Testis (tissue), 3 donors: Measurements from ENCODE around the gene NUDT16. TPM values are rescaled to one million over a fixed set of nuclear protein-coding genes. Genes with fewer than 3 reads are reported as not detected.

Source experiments
- DNase-seq: peaks from one replicate; pipeline ENCODE4 v3.0.0-alpha.2; 2019
- H3K27ac ChIP-seq, 2 donors: fragments of 200-600 bp; sonication (generic); one replicate each; pipeline ENCODE4 v1.5.1; 2019
- H3K27me3 ChIP-seq: fragments of 200-600 bp; sonication (generic); one replicate; pipeline ENCODE4 v1.5.1; 2019
- H3K36me3 ChIP-seq: fragments of 200-600 bp; sonication (generic); one replicate; pipeline ENCODE4 v1.5.1; 2017; ENCODE audit warnings: low read depth; ENCODE audit errors: missing control alignments
- H3K4me1 ChIP-seq: fragments of 200-600 bp; sonication (generic); one replicate; pipeline ENCODE4 v1.5.1; 2019
- H3K4me3 ChIP-seq, 2 donors: fragments of 200-600 bp; sonication (generic); one replicate each; pipeline ENCODE4 v1.5.1; 2017 to 2019
- H3K9me3 ChIP-seq: fragments of 200-600 bp; sonication (generic); one replicate; pipeline ENCODE4 v1.5.1; 2017
- CTCF ChIP-seq, 3 experiments: fragments of 450-650 bp in 2 of 3; fragments of 200-600 bp in 1 of 3; sonication (generic) in 1 of 3; IDR thresholded peaks; one replicate each; pipeline ENCODE4 v1.5.1; 2016 to 2019; ENCODE audit warnings: antibody characterized with exemption in 3 of 3, mild to moderate bottlenecking in 2 of 3, moderate library complexity in 1 of 3
- POLR2A ChIP-seq: fragments of 450-650 bp; IDR thresholded peaks from one replicate; pipeline ENCODE4 v1.6.1; 2017; ENCODE audit warnings: antibody characterized with exemption, mild to moderate bottlenecking, moderate library complexity
- WGBS, 2 donors: methylation state at CpG; one replicate each; pipeline ENCODE4 v1.1.5; 2018; 5-methylcytosine and 5-hydroxymethylcytosine counted together
- intact Hi-C: fragments of 100-400 bp; cut with DNase I; formaldehyde crosslinking; loops from one replicate; pipeline ENCODE4 v1.15.1; 2023; ENCODE audit warnings: low total_unique reads
- polyA plus RNA-seq: library from polyadenylated mRNA; stranded (reverse); fragments of 350-450 nt; fragmentation: Illumina TruSeq; extraction: RNeasy Lipid Tissue Mini Kit (QIAGEN cat#74804); gene quantifications from one replicate; pipeline ENCODE4 v1.2.3, GENCODE V29; 2014; ENCODE audit warnings: low read depth, low replicate concordance; ENCODE audit not compliant: insufficient read depth
- total RNA-seq, 2 donors: library from RNA; depleted of rRNA; stranded (reverse); fragments of >200 nt; gene quantifications; one replicate each; pipeline ENCODE4 v1.2.3, GENCODE V29; 2016

The NUDT16 gene
- total and polyA plus RNA-seq, 3 donors from 2014 or later: 20.6 to 26.4 (median 20.8) TPM

- DNase-seq: no peak
- intact Hi-C loops: no loop called here
These were observed 50.2 kb downstream of the NUDT16 start for GRCh38 chr3:131431754-131432153.

DNA sequence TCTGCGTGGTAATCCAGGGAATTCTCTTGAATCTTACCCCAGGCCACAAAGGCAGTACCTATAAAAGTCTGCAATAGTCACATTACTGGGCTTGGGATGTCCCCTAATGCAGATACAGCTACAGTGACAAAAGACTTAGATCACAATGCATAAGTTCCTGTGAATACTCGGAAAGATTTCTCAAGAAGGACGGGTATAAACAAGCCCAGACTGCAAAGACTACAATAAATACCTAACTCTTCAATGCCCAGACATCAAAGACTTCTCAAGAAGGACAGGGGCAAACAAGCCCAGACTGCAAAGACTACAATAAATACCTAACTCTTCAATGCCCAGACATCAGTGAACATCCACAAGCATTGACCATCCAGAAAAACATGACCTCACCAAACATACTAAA is 50.9 kb downstream of the NUDT16 start:
- TF ChIP-seq CTCF (IDR thresholded peaks at IDR 0.05) (no peak), POLR2A (no peak)
- H3K9me3 ChIP-seq: no peaks in the 10 kb centered on the region
- intact Hi-C loops: no loop called here
- 68 to 83% methylated on average over 3 of the region's 3 CpGs for WGBS, 2 donors
- no peaks in the 10 kb centered on the region for H3K36me3 ChIP-seq
- H3K4me3 ChIP-seq: no peak overlapping the region
- no peak overlapping the region for H3K27ac ChIP-seq
- DNase-seq: no peak
- no peaks in the 10 kb centered on the region for H3K4me1 ChIP-seq
- no peaks in the 10 kb centered on the region for H3K27me3 ChIP-seq

More at GRCh38 chr3:131431754-131432153, 50.2 kb downstream of the NUDT16 start:
- no peaks in the 10 kb centered on the region for H3K27me3 ChIP-seq
- 76 to 77% methylated on average over 5 of the region's 5 CpGs for WGBS, 2 donors
- no peaks in the 10 kb centered on the region for H3K4me1 ChIP-seq
- no peaks in the 10 kb centered on the region for H3K36me3 ChIP-seq
- no peak overlapping the region for H3K4me3 ChIP-seq
- TF ChIP-seq POLR2A (no peak), CTCF (IDR thresholded peaks at IDR 0.05) (no peak)
- no peak overlapping the region for H3K27ac ChIP-seq
- no peaks in the 10 kb centered on the region for H3K9me3 ChIP-seq

DNA sequence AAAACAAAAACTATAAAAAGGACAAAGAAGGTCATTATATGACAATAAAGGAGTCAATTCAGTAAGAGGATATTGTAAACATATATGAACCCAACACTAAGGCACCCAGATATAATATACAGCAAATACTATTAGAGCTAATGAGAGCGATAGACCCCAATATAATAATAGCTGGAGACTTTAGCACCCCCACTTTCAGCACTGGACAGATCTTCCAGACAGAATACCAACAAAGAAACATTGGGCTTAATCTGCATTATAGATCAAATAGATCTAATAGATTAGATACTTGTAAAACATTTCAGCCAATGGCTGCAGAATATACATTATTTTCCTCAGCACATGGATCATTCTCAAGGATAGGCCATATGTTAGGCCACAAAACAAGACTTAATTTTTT is 53.4 kb downstream of the NUDT16 start:
- no peak for TF ChIP-seq CTCF (IDR thresholded peaks at IDR 0.05)
- no peak for TF ChIP-seq POLR2A
- Histone ChIP-seq H3K27me3 (no peaks in the 10 kb centered on the region), H3K36me3 (no peaks in the 10 kb centered on the region), H3K4me1 (no peaks in the 10 kb centered on the region), H3K9me3 (no peaks in the 10 kb centered on the region), H3K27ac (no peak overlapping the region), H3K4me3 (no peak overlapping the region)
- intact Hi-C loops: no loop called here
- no peak for DNase-seq
- WGBS, 2 donors: 94 to 100% methylated on average over 1 of the region's 1 CpG

Other genes starting within 250 kb of the NUDT16 start
- gene MRPL3, start 121.2 kb downstream of the NUDT16 start, total RNA-seq: 10 to 100 TPM; 66.3 to 86.2 TPM
- 104 TPM for gene MRPL3, start 121.2 kb downstream of the NUDT16 start, polyA plus RNA-seq